Ovary (tissue), 9 donors: ENCODE measurements around the gene CHD5. TPM values are rescaled to one million over a fixed set of nuclear protein-coding genes. Genes with fewer than 3 reads are reported as not detected.

Source experiments
- DNase-seq, 5 donors: peaks; one replicate each; pipeline ENCODE4 v3.0.0-alpha.2; 2019 to 2020
- H3K27ac ChIP-seq, 2 donors: fragments of 200-600 bp; one replicate each; pipeline versions ENCODE4 v1.5.1 to v1.8.0; 2019 to 2022
- H3K27me3 ChIP-seq: fragments of 200-600 bp; one replicate; pipeline ENCODE4 v1.8.0; 2022
- H3K36me3 ChIP-seq: fragments of 200-600 bp; sonication (generic); one replicate; pipeline ENCODE4 v1.5.1; 2019
- H3K4me1 ChIP-seq: one replicate; pipeline ENCODE4 v1.8.1; 2013; ENCODE audit warnings: mild to moderate bottlenecking, moderate library complexity; ENCODE audit not compliant: insufficient read depth
- H3K4me3 ChIP-seq: fragments of 200-600 bp; sonication (generic); one replicate; pipeline ENCODE4 v1.5.1; 2017
- H3K9me3 ChIP-seq, 2 donors: fragments of 200-600 bp in 1 of 2; sonication (generic) in 1 of 2; one replicate each; pipeline versions ENCODE4 v1.5.1 to v1.8.1; 2013 to 2019; ENCODE audit warnings: mild to moderate bottlenecking in 1 of 2, moderate library complexity in 1 of 2
- EP300 ChIP-seq: sonication (generic); formaldehyde crosslinking; IDR thresholded peaks from one replicate; pipeline ENCODE4 v1.6.1; 2017; ENCODE audit warnings: antibody characterized with exemption
- POLR2A ChIP-seq: fragments of 450-650 bp; IDR thresholded peaks from one replicate; pipeline ENCODE4 v1.6.1; 2017; ENCODE audit warnings: antibody characterized with exemption, mild to moderate bottlenecking, moderate library complexity
- WGBS, 3 donors: extraction: QIAGEN DNeasy Blood & Tissue Kit in 1 of 3; methylation state at CpG; one replicate each; pipeline versions ENCODE4 v1.1.5 to v1.1.7; 2013 to 2017; 5-methylcytosine and 5-hydroxymethylcytosine counted together
- intact Hi-C, 4 donors: fragments of 100-400 bp; cut with DNase I; formaldehyde crosslinking; loops; one replicate each; pipeline versions ENCODE4 v1.11.0 to v1.15.1; 2022 to 2023
- polyA plus RNA-seq, 2 donors: library from polyadenylated mRNA; stranded (reverse); fragments of 200-250 nt in 1 of 2; fragments of 350-450 nt in 1 of 2; fragmentation: Illumina TruSeq in 1 of 2; extraction: RNeasy Lipid Tissue Mini Kit (QIAGEN cat#74804) in 1 of 2; gene quantifications; one replicate each; pipeline ENCODE4 v1.2.3, GENCODE V29; 2013 to 2014
- total RNA-seq, 7 donors: library from RNA; depleted of rRNA in 2 of 7; stranded (reverse); fragments of >200 nt in 2 of 7; fragmentation: NEBNext Ultra II Directional in 3 of 7; extraction: Animal tissue kit (Norgen Biotek cat#: 25700) in 3 of 7; gene quantifications; one replicate each; pipeline versions ENCODE4 v1.1.0 to v1.2.4, GENCODE V29; 2016 to 2023
- TF ChIP-seq, protein P1 (sequence below), 3 donors: fragments of 450-650 bp in 2 of 3; fragments of 200-600 bp in 1 of 3; IDR thresholded peaks; one replicate each; pipeline versions ENCODE4 v1.5.1 to v1.8.0; 2016 to 2022; ENCODE audit warnings: antibody characterized with exemption in 3 of 3, mild to moderate bottlenecking in 1 of 3
- donor health status: DM: no; HTN: no; CAD: no; lungs with moderate emphysema.
- donor health status: DM: no; HTN: no; CAD: no.
- donor health status: Bipolar disorder and iron deficiency.
- donor health status: DM: yes; HTN: yes; CAD: no.
- donor health status: DM: no; HTN: no; CAD: no.
- donor health status: DM: yes; HTN: yes; CAD: no.

CHD5 gene
- total and polyA plus RNA-seq, 9 donors = under 0.01 to 0.54 (median 0.23) TPM

DNA sequence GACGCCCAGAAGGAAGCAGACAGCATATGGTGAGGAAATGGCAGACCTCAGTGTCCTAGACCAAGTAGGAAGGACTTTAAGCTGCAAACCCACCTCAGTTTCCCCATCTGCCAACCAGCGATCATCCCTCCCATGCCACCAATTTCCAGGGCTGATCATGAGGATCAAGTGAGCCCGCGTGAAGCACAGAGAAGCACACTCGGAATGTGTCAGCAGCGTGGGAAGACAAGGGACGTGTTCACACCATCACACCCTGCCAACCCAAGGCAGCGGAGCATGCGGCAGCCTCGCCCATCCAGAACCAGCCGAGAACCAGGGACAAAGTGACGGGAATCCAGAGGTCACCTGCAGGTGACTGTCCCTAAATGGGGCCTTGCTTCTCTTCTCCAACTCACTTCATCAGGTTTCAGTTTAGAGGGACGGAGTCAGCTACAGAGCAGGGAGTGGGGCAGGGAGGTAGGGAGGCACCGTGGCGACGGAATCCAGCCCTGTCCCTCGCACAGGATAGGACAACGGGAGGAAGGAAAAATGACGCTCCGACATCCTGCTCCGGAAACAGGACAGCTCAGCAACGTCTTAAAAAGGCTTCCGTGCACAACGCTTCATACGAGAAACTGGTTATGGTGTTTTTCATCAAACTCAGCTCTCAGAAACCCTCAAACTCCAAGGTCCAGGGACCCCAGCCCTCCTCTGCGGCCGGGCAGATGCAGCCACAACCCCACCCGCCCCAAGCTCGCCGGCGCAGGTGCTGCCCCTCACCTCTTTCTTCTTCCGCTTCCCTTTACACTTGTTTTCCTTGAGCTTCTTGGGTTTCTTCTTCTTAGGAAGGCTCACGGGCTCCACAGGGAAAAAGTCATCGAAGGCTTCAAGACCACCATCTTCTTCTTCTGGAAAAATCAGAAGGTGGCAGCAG lies 12.5 kb downstream of the CHD5 start:
- TF ChIP-seq, protein P1, sequence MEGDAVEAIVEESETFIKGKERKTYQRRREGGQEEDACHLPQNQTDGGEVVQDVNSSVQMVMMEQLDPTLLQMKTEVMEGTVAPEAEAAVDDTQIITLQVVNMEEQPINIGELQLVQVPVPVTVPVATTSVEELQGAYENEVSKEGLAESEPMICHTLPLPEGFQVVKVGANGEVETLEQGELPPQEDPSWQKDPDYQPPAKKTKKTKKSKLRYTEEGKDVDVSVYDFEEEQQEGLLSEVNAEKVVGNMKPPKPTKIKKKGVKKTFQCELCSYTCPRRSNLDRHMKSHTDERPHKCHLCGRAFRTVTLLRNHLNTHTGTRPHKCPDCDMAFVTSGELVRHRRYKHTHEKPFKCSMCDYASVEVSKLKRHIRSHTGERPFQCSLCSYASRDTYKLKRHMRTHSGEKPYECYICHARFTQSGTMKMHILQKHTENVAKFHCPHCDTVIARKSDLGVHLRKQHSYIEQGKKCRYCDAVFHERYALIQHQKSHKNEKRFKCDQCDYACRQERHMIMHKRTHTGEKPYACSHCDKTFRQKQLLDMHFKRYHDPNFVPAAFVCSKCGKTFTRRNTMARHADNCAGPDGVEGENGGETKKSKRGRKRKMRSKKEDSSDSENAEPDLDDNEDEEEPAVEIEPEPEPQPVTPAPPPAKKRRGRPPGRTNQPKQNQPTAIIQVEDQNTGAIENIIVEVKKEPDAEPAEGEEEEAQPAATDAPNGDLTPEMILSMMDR (IDR thresholded peaks at IDR 0.05) = no peak
- TF ChIP-seq POLR2A (no peak), EP300 (no peak)
- Histone ChIP-seq H3K27me3 (no peaks in the 10 kb centered on the region), H3K27ac (no peak overlapping the region), H3K9me3 (no peaks in the 10 kb centered on the region), H3K4me1 (no peaks in the 10 kb centered on the region), H3K36me3 (no peaks in the 10 kb centered on the region), H3K4me3 (no peak overlapping the region)
- intact Hi-C loops = no loop called here
- 78 to 82% (median 78%) methylated on average over 34 of the region's 34 CpGs for WGBS, 3 donors
- no peak for DNase-seq

DNA sequence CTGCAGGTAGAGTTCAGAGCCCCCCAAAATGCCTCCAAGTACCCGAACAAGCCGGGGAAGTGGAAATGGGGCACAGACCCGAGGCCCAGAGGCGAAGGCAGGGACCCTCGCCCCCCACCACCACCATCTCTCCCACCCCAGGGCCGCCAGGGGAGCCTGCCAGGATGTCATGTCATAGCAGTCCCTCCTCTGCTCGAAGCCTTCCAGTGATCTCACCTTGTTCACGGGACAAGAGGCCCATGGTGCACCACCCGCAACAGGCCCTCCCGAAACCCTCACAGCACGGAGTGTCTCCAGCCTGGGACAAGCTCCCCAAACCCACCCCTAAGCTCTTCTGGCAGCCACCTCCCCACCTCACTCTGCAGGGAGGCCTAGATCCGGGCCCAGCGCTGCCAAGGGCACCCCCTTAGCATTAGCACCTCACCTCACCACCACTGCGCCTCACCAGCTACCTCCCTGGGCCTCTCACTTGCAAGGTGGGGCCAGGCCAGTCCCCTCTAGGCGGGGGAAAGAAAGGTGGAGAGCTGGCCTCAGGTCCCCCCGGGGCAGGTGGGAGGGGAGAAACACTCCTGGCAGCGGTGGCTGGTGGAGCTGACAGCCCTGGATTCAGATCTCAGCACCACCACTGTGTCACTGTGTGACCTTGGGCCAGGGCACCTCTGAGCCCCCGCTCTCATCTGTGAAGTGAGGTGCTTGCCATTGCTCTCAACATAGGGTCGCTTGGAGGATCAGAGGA lies 13.3 kb downstream of the CHD5 start:
- H3K36me3 ChIP-seq = no peaks in the 10 kb centered on the region
- H3K4me3 ChIP-seq = no peak overlapping the region
- no peaks in the 10 kb centered on the region for H3K4me1 ChIP-seq
- WGBS, 3 donors = 75 to 77% (median 76%) methylated on average over 19 of the region's 19 CpGs
- no peak overlapping the region for H3K27ac ChIP-seq
- H3K27me3 ChIP-seq = no peaks in the 10 kb centered on the region
- TF ChIP-seq, protein P1 (IDR thresholded peaks at IDR 0.05) = no peak
- TF ChIP-seq EP300 (no peak), POLR2A (no peak)
- intact Hi-C loops = no loop called here
- DNase-seq = no peak
- no peaks in the 10 kb centered on the region for H3K9me3 ChIP-seq

DNA sequence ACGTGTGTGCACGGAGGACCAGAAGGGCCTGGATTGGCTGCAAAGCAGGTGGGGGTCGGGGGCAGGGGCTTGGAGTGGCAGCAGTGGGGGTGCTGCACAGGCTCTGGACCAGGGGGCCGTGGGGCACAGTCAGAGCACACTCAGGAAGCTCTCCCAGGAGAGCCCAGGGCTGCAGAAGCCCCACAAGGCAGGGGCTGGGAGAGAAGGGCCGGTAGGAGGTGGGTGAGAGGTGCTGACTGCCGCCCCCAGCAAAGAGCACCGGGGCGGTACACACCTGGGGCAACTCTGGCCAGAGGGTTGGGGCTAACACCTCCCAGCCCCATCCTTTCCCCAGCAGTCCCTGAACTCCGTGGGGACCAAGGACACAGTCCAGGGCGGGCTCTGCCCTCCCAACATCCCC lies 13.9 kb downstream of the CHD5 start:
- no peaks in the 10 kb centered on the region for H3K36me3 ChIP-seq
- intact Hi-C loops = no loop called here
- no peak overlapping the region for H3K4me3 ChIP-seq
- H3K27me3 ChIP-seq = no peaks in the 10 kb centered on the region
- TF ChIP-seq POLR2A (no peak), EP300 (no peak)
- TF ChIP-seq, protein P1 (IDR thresholded peaks at IDR 0.05) = no peak
- no peaks in the 10 kb centered on the region for H3K4me1 ChIP-seq
- H3K9me3 ChIP-seq = no peaks in the 10 kb centered on the region
- no peak for DNase-seq
- 52 to 55% (median 54%) methylated on average over 9 to 10 of the region's 10 CpGs for WGBS, 3 donors
- H3K27ac ChIP-seq = no peak overlapping the region

DNA sequence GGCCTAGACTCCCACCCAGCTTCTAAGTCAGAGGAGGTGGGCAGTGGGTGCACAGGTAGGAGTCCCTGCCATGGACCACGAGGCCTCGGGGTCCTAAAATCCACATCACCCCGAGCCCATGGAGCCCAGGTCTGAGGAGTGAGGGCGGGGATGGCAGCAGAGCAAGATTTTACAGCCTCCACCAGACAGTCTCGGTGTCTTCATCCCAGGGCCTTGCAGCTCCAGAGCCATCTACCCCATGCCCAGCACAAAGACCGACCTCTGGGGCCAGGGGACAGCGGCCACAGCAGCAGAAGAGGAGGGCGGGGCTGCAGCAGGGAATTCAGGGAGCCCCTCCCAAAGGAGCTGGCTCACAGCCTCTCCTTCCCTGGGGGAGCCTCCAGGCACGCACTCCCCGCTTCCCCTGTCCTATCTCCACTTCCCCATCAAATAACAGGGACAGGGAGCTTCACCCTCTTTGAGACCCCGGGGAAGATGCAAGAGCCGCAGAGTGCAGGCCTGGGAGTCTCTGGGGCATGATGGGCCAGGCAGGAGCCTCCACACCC lies 14.6 kb downstream of the CHD5 start:
- no peak for DNase-seq
- Histone ChIP-seq H3K36me3 (no peaks in the 10 kb centered on the region), H3K27ac (no peak overlapping the region), H3K27me3 (no peaks in the 10 kb centered on the region), H3K4me1 (no peaks in the 10 kb centered on the region), H3K4me3 (no peak overlapping the region), H3K9me3 (no peaks in the 10 kb centered on the region)
- no peak for TF ChIP-seq EP300
- TF ChIP-seq, protein P1 (IDR thresholded peaks at IDR 0.05) = no peak
- 63 to 66% (median 66%) methylated on average over 12 of the region's 12 CpGs for WGBS, 3 donors
- intact Hi-C loops = no loop called here
